ENCODE results near the gene LDLRAD4.

LDLRAD4 gene

GRCh38 chr18:13513021-13513420 lies 294.5 kb downstream of the LDLRAD4 start:
- no peak overlapping the region for H3K9ac ChIP-seq
- no peaks in the 10 kb centered on the region for H3K36me3 ChIP-seq (ENCODE audit: insufficient read depth)
- no peaks in the 10 kb centered on the region for H4K20me1 ChIP-seq (ENCODE audit: insufficient read depth)
- no peaks in the 10 kb centered on the region for H3K79me2 ChIP-seq (ENCODE audit: insufficient read depth, low read depth)
- no peak for TF ChIP-seq CTCF (conservative IDR thresholded peaks at IDR 0.05; ENCODE audit: low read depth, low read length)
- H3K27ac ChIP-seq = no peak overlapping the region
- no peaks in the 10 kb centered on the region for H3K4me1 ChIP-seq (ENCODE audit: low read depth, poor library complexity, severe bottlenecking)
- no peak overlapping the region for H3K4me2 ChIP-seq
- no peak overlapping the region for H3K4me3 ChIP-seq (IDR thresholded peaks at IDR 0.05; ENCODE audit: insufficient read depth, low read depth, low read length)
- H3K27me3 ChIP-seq (ENCODE audit: insufficient read depth, low read depth) = no peaks in the 10 kb centered on the region
- H2AFZ ChIP-seq (ENCODE audit: low read depth) = no peak overlapping the region

GRCh38 chr18:13513481-13513880 lies 294.9 kb downstream of the LDLRAD4 start:
- no peak overlapping the region for H3K9ac ChIP-seq
- no peaks in the 10 kb centered on the region for H3K79me2 ChIP-seq (ENCODE audit: insufficient read depth, low read depth)
- H4K20me1 ChIP-seq (ENCODE audit: insufficient read depth) = no peaks in the 10 kb centered on the region
- H3K4me3 ChIP-seq (IDR thresholded peaks at IDR 0.05; ENCODE audit: insufficient read depth, low read depth, low read length) = no peak overlapping the region
- H3K27me3 ChIP-seq (ENCODE audit: insufficient read depth, low read depth) = no peaks in the 10 kb centered on the region
- H3K27ac ChIP-seq = no peak overlapping the region
- no peaks in the 10 kb centered on the region for H3K4me1 ChIP-seq (ENCODE audit: low read depth, poor library complexity, severe bottlenecking)
- TF ChIP-seq CTCF (conservative IDR thresholded peaks at IDR 0.05; ENCODE audit: low read depth, low read length) = no peak
- H2AFZ ChIP-seq (ENCODE audit: low read depth) = no peak overlapping the region
- H3K4me2 ChIP-seq = no peak overlapping the region
- no peaks in the 10 kb centered on the region for H3K36me3 ChIP-seq (ENCODE audit: insufficient read depth)

GRCh38 chr18:13514558-13514957 lies 296.0 kb downstream of the LDLRAD4 start:
- no peak overlapping the region for H3K9ac ChIP-seq
- H3K4me1 ChIP-seq (ENCODE audit: low read depth, poor library complexity, severe bottlenecking) = no peaks in the 10 kb centered on the region
- H3K4me2 ChIP-seq = no peak overlapping the region

GRCh38 chr18:13516855-13517254 lies 298.3 kb downstream of the LDLRAD4 start:
- no peak overlapping the region for H3K9ac ChIP-seq
- H4K20me1 ChIP-seq (ENCODE audit: insufficient read depth) = no peaks in the 10 kb centered on the region
- no peak for TF ChIP-seq CTCF (conservative IDR thresholded peaks at IDR 0.05; ENCODE audit: low read depth, low read length)
- no peak overlapping the region for H3K4me3 ChIP-seq (IDR thresholded peaks at IDR 0.05; ENCODE audit: insufficient read depth, low read depth, low read length)
- no peaks in the 10 kb centered on the region for H3K27me3 ChIP-seq (ENCODE audit: insufficient read depth, low read depth)
- no peaks in the 10 kb centered on the region for H3K79me2 ChIP-seq (ENCODE audit: insufficient read depth, low read depth)
- no peaks in the 10 kb centered on the region for H3K4me1 ChIP-seq (ENCODE audit: low read depth, poor library complexity, severe bottlenecking)
- H2AFZ ChIP-seq (ENCODE audit: low read depth) = no peak overlapping the region
- no peaks in the 10 kb centered on the region for H3K36me3 ChIP-seq (ENCODE audit: insufficient read depth)
- H3K27ac ChIP-seq = no peak overlapping the region
- no peak overlapping the region for H3K4me2 ChIP-seq

More at GRCh38 chr18:13514558-13514957, 296.0 kb downstream of the LDLRAD4 start:
- Histone ChIP-seq H3K79me2 (ENCODE audit: insufficient read depth, low read depth) (no peaks in the 10 kb centered on the region), H3K36me3 (ENCODE audit: insufficient read depth) (no peaks in the 10 kb centered on the region), H3K27ac (no peak overlapping the region), H3K27me3 (ENCODE audit: insufficient read depth, low read depth) (no peaks in the 10 kb centered on the region), H2AFZ (ENCODE audit: low read depth) (no peak overlapping the region), H4K20me1 (ENCODE audit: insufficient read depth) (no peaks in the 10 kb centered on the region), H3K4me3 (IDR thresholded peaks at IDR 0.05; ENCODE audit: insufficient read depth, low read depth, low read length) (no peak overlapping the region)
- TF ChIP-seq CTCF (conservative IDR thresholded peaks at IDR 0.05; ENCODE audit: low read depth, low read length) = no peak
